ENCODE results near the gene TEX11. TPM values are rescaled to one million over a fixed set of nuclear protein-coding genes. Genes with fewer than 3 reads are reported as not detected.
"Not testable (repeated sequence)": the region's sequence is repeated elsewhere in the genome, so short reads cannot be mapped to it uniquely, and the experiment has no call there.

TEX11 gene
- polyA plus RNA-seq (2012; ENCODE audit: low read depth, missing spikeins), result not detected

DNA sequence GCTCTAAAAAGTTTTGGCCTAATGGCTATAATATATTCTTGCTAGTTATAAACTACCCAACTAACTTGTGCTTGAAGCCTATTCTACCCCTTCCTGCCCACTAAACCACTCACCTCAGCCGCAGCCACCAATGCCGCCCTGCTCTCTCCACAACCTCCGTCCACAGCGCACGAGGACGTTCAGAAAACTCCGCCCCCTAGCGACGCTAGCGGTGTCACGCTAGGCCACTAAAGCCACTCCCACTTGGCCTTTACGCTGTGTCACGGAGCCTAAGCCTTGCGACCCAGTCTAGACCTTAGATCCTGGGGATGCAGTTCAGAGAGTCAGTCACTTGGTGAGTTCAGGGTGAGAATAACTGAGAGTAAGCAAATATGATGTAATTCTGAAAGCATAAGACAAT lies at the start of gene TEX11:
Gene TEX11 (minus strand): TSS at position 171 of the 400 bp plus-strand sequence. CDS start 922 bp downstream, outside the sequence.
- no peak for FAIRE-seq
- no peak for DNase-seq (ENCODE audit: insufficient read length, low spot score)
- TF ChIP-seq PAX5 (IDR thresholded peaks at IDR 0.05; ENCODE audit: insufficient read depth, low read length, severe bottlenecking), result no peak
- no peak for TF ChIP-seq POU2F2 (IDR thresholded peaks at IDR 0.05; ENCODE audit: low read depth, low read length)
- TF ChIP-seq POLR2AphosphoS5 (IDR thresholded peaks at IDR 0.05; ENCODE audit: low read depth, low read length), result no peak
- no peak for TF ChIP-seq SPI1 (IDR thresholded peaks at IDR 0.05; ENCODE audit: low read depth, low read length)
- TF ChIP-seq TAF1 (IDR thresholded peaks at IDR 0.05; ENCODE audit: low read depth, low read length), result no peak
- no peak for TF ChIP-seq POLR2A (IDR thresholded peaks at IDR 0.05; ENCODE audit: low read depth, low read length)

DNA sequence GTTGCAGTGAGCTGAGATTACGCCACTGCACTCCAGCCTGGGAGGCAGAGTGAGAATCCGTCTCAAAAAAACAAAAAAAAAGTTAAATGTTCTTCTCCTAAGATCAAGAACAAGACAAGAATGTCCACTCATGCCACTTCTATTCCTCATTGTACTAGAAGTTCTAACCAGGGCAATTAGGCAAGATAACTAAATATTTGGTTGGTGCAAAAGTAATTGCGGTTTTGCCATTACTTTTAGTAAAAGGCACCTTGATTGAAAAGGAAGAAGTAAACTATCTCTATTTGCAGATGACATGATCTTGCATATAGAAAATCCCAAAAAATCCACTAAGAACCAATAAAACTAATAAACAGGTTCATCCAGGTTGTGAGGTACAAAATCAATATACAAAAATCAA lies 46.4 kb upstream of the TEX11 start:
- DNase-seq (ENCODE audit: insufficient read length, low spot score) (no peak), FAIRE-seq (no peak)
- TF ChIP-seq POLR2A (IDR thresholded peaks at IDR 0.05; ENCODE audit: low read depth, low read length) (no peak), POLR2AphosphoS5 (IDR thresholded peaks at IDR 0.05; ENCODE audit: low read depth, low read length) (no peak), POU2F2 (IDR thresholded peaks at IDR 0.05; ENCODE audit: low read depth, low read length) (no peak), PAX5 (IDR thresholded peaks at IDR 0.05; ENCODE audit: insufficient read depth, low read length, severe bottlenecking) (no peak), SPI1 (IDR thresholded peaks at IDR 0.05; ENCODE audit: low read depth, low read length) (no peak), TAF1 (IDR thresholded peaks at IDR 0.05; ENCODE audit: low read depth, low read length) (no peak)

GRCh38 chrX:70924294-70924911 lies 15.9 kb upstream of the TEX11 start:
- TF ChIP-seq SPI1 (IDR thresholded peaks at IDR 0.05; ENCODE audit: low read depth, low read length) (no peak), POLR2AphosphoS5 (IDR thresholded peaks at IDR 0.05; ENCODE audit: low read depth, low read length) (no peak), POLR2A (IDR thresholded peaks at IDR 0.05; ENCODE audit: low read depth, low read length) (no peak), PAX5 (IDR thresholded peaks at IDR 0.05; ENCODE audit: insufficient read depth, low read length, severe bottlenecking) (no peak), TAF1 (IDR thresholded peaks at IDR 0.05; ENCODE audit: low read depth, low read length) (no peak), POU2F2 (IDR thresholded peaks at IDR 0.05; ENCODE audit: low read depth, low read length) (no peak)
- DNase-seq (ENCODE audit: insufficient read length, low spot score) (no peak), FAIRE-seq (no peak)

DNA sequence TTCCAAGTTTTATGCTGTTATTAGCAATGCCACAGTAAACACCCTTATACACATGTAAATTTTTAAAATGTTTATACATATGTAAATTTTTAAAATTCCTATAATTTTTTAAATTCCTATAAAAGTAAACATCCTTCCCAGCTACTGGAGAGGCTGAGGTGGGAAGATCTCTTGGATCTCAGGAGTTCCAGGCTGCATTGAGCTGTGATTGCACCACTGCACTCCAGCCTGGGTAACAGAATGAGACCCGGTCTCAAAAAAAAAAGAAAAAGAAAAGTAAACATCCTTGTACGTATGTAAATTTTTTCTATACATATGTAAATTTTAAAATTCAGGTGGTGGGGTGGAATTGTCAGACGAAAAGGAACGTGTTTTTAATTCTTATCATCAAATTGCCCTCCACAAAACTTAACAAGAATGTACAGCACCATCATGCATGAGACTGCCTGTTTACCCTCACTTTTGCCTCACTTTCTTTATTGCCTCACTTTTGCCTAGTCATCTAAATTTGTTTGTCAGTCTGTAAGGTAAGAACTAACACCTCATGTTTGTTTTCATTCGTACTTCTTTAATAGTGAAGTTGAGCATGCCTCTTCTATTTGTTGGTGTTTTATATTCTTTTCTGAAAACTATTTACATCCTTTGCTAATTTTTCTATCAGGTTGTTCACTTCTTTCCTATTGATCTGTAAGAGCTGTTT lies 14.4 kb upstream of the TEX11 start:
- DNase-seq (ENCODE audit: insufficient read length, low spot score) (no peak), FAIRE-seq (no peak)
- TF ChIP-seq PAX5 (IDR thresholded peaks at IDR 0.05; ENCODE audit: insufficient read depth, low read length, severe bottlenecking) (no peak), TAF1 (IDR thresholded peaks at IDR 0.05; ENCODE audit: low read depth, low read length) (no peak), POU2F2 (IDR thresholded peaks at IDR 0.05; ENCODE audit: low read depth, low read length) (no peak), POLR2A (IDR thresholded peaks at IDR 0.05; ENCODE audit: low read depth, low read length) (no peak), SPI1 (IDR thresholded peaks at IDR 0.05; ENCODE audit: low read depth, low read length) (no peak), POLR2AphosphoS5 (IDR thresholded peaks at IDR 0.05; ENCODE audit: low read depth, low read length) (no peak)

- FAIRE-seq, result peak; percentile 5
- no peak for DNase-seq (ENCODE audit: insufficient read length, low spot score)
- TF ChIP-seq SPI1 (IDR thresholded peaks at IDR 0.05; ENCODE audit: low read depth, low read length) (peak; percentile 27; the same call in 1 of the 2 replicates), TAF1 (IDR thresholded peaks at IDR 0.05; ENCODE audit: low read depth, low read length) (no peak), PAX5 (IDR thresholded peaks at IDR 0.05; ENCODE audit: insufficient read depth, low read length, severe bottlenecking) (no peak)
Measured at GRCh38 chrX:70921709-70922352, 13.3 kb upstream of the TEX11 start.

GRCh38 chrX:70916754-70917153 lies 8.2 kb upstream of the TEX11 start:
- DNase-seq (ENCODE audit: insufficient read length, low spot score) (no peak), FAIRE-seq (no peak)
- TF ChIP-seq TAF1 (IDR thresholded peaks at IDR 0.05; ENCODE audit: low read depth, low read length), result no peak
- no peak for TF ChIP-seq POLR2A (IDR thresholded peaks at IDR 0.05; ENCODE audit: low read depth, low read length)
- TF ChIP-seq PAX5 (IDR thresholded peaks at IDR 0.05; ENCODE audit: insufficient read depth, low read length, severe bottlenecking), result no peak
- TF ChIP-seq SPI1 (IDR thresholded peaks at IDR 0.05; ENCODE audit: low read depth, low read length), result no peak
- TF ChIP-seq POU2F2 (IDR thresholded peaks at IDR 0.05; ENCODE audit: low read depth, low read length), result no peak
- no peak for TF ChIP-seq POLR2AphosphoS5 (IDR thresholded peaks at IDR 0.05; ENCODE audit: low read depth, low read length)

- FAIRE-seq, result peak; percentile 43
Measured at GRCh38 chrX:70907900-70908299, 611 bp downstream of the TEX11 start.

DNA sequence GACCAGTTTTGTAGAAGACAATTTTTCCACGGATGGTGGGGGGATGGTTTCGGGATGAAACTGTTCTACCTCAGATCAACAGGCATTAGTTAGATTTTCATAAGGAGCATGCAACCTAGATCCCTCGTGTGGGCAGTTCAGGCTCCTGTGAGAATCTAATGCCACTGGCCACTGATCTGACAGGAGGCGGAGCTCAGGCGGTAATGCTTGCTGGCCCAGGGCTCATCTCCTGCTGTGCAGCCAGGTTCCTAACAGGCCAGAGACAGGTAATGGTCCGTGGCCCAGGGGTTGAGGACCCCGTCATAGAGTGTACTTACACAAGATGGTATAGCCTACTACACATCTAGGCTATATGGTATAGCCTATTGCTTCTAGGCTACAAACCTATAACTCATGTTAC lies 7.0 kb downstream of the TEX11 start:
- no peak for TF ChIP-seq SPI1 (IDR thresholded peaks at IDR 0.05; ENCODE audit: low read depth, low read length)
- no peak for TF ChIP-seq POLR2AphosphoS5 (IDR thresholded peaks at IDR 0.05; ENCODE audit: low read depth, low read length)
- no peak for TF ChIP-seq POLR2A (IDR thresholded peaks at IDR 0.05; ENCODE audit: low read depth, low read length)
- no peak for TF ChIP-seq POU2F2 (IDR thresholded peaks at IDR 0.05; ENCODE audit: low read depth, low read length)
- no peak for TF ChIP-seq PAX5 (IDR thresholded peaks at IDR 0.05; ENCODE audit: insufficient read depth, low read length, severe bottlenecking)
- no peak for TF ChIP-seq TAF1 (IDR thresholded peaks at IDR 0.05; ENCODE audit: low read depth, low read length)
- FAIRE-seq, result no peak
- no peak for DNase-seq (ENCODE audit: insufficient read length, low spot score)

More at GRCh38 chrX:70907900-70908299, 611 bp downstream of the TEX11 start:
- TF ChIP-seq SPI1 (IDR thresholded peaks at IDR 0.05; ENCODE audit: low read depth, low read length) (no peak), POU2F2 (IDR thresholded peaks at IDR 0.05; ENCODE audit: low read depth, low read length) (no peak), PAX5 (IDR thresholded peaks at IDR 0.05; ENCODE audit: insufficient read depth, low read length, severe bottlenecking) (no peak)
- DNase-seq (ENCODE audit: insufficient read length, low spot score), result no peak

DNA sequence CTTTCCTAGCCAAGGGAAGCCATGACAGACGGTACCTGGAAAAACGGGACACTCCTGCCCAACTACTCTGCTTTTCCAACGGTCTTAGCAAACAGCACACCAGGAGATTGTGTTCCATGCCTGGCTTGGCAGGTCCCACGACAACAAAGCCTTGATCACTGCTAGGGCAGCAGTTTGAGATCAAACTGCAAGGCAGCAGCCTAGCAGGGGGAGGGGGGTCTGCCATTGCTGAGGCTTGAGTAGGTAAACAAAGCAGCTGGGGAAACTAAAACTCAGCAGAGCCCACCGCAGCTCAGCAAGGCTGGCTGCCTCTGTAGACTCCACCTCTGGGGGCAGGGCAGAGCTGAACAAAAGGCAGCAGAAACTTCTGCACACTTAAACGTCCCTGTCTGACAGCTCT lies 18.1 kb downstream of the TEX11 start:
- not testable (repeated sequence) for FAIRE-seq; DNase-seq (ENCODE audit: insufficient read length, low spot score)
